ENCODE results near the gene ZBTB7A.

Gene ZBTB7A

GRCh38 chr19:4066682-4067395, at the start of gene ZBTB7A:
Gene ZBTB7A (minus strand): TSS chr19:4066899. CDS start chr19:4055232, 11,667 bp downstream.
- peak in 1 of 3 donors; percentile 62 for DNase-seq (ENCODE audit: low read depth in 2 of 3, low spot score in 1 of 3)

- no peak for DNase-seq (ENCODE audit: low read depth in 2 of 3, low spot score in 1 of 3)
Observed at GRCh38 chr19:4115818-4116385, 49.2 kb upstream of the ZBTB7A start.

- peak in 1 of 3 donors; percentile 36 for DNase-seq (ENCODE audit: low read depth in 2 of 3, low spot score in 1 of 3)
Observed at GRCh38 chr19:4115050-4115817, 48.5 kb upstream of the ZBTB7A start.

GRCh38 chr19:4114181-4114580, 47.5 kb upstream of the ZBTB7A start:
- no peak for DNase-seq (ENCODE audit: low read depth in 2 of 3, low spot score in 1 of 3)

GRCh38 chr19:4113398-4114088, 46.8 kb upstream of the ZBTB7A start:
- no peak for DNase-seq (ENCODE audit: low read depth in 2 of 3, low spot score in 1 of 3)

GRCh38 chr19:4112367-4112766, 45.7 kb upstream of the ZBTB7A start:
- DNase-seq (ENCODE audit: low read depth in 2 of 3, low spot score in 1 of 3), result no peak

GRCh38 chr19:4109626-4109945, 42.9 kb upstream of the ZBTB7A start:
- no peak for DNase-seq (ENCODE audit: low read depth in 2 of 3, low spot score in 1 of 3)

- DNase-seq (ENCODE audit: low read depth in 2 of 3, low spot score in 1 of 3), result peak in 2 of 3 donors; percentile 33 to 40
Observed at GRCh38 chr19:4108767-4109625, 42.3 kb upstream of the ZBTB7A start.

- no peak for DNase-seq (ENCODE audit: low read depth in 2 of 3, low spot score in 1 of 3)
Observed at GRCh38 chr19:4103080-4103433, 36.4 kb upstream of the ZBTB7A start.

GRCh38 chr19:4102339-4103079, 35.8 kb upstream of the ZBTB7A start:
- no peak for DNase-seq (ENCODE audit: low read depth in 2 of 3, low spot score in 1 of 3)

- DNase-seq (ENCODE audit: low read depth in 2 of 3, low spot score in 1 of 3), result no peak
Observed at GRCh38 chr19:4101496-4101770, 34.7 kb upstream of the ZBTB7A start.

GRCh38 chr19:4100647-4101495, 34.2 kb upstream of the ZBTB7A start:
- DNase-seq (ENCODE audit: low read depth in 2 of 3, low spot score in 1 of 3), result no peak

GRCh38 chr19:4099041-4099764, 32.5 kb upstream of the ZBTB7A start:
- no peak for DNase-seq (ENCODE audit: low read depth in 2 of 3, low spot score in 1 of 3)

- DNase-seq (ENCODE audit: low read depth in 2 of 3, low spot score in 1 of 3), result no peak
Observed at GRCh38 chr19:4098493-4098892, 31.8 kb upstream of the ZBTB7A start.

- DNase-seq (ENCODE audit: low read depth in 2 of 3, low spot score in 1 of 3), result no peak
Observed at GRCh38 chr19:4097501-4097900, 30.8 kb upstream of the ZBTB7A start.

GRCh38 chr19:4096049-4096892, 29.6 kb upstream of the ZBTB7A start:
- DNase-seq (ENCODE audit: low read depth in 2 of 3, low spot score in 1 of 3), result no peak

GRCh38 chr19:4095488-4095844, 28.8 kb upstream of the ZBTB7A start:
- no peak for DNase-seq (ENCODE audit: low read depth in 2 of 3, low spot score in 1 of 3)
